ENCODE measurements around the gene NNAT.
"Not testable (repeated sequence)": the region's sequence is repeated elsewhere in the genome, so short reads cannot be mapped to it uniquely, and the experiment has no call there.

The NNAT gene

GRCh38 chr20:37524859-37525708 lies 4.0 kb downstream of the NNAT start:
- no peak for DNase-seq

GRCh38 chr20:37525810-37526209 lies 4.8 kb downstream of the NNAT start:
- DNase-seq, result no peak

GRCh38 chr20:37526238-37526838 lies 5.3 kb downstream of the NNAT start:
- no peak for DNase-seq

GRCh38 chr20:37526839-37527637 lies 6.0 kb downstream of the NNAT start:
- DNase-seq, result no peak

- DNase-seq, result peak; percentile 51
Measured at GRCh38 chr20:37527638-37528445, 6.8 kb downstream of the NNAT start, which contains the start of gene BLCAP. Gene BLCAP, minus strand, starts transcription at chr20:37527876. Its CDS starts 8,702 bp downstream, at chr20:37519174.

GRCh38 chr20:37528446-37529213 lies 7.6 kb downstream of the NNAT start:
- DNase-seq, result no peak

GRCh38 chr20:37529214-37529967 lies 8.3 kb downstream of the NNAT start:
- no peak for DNase-seq

GRCh38 chr20:37529968-37530600 lies 9.0 kb downstream of the NNAT start:
- no peak for DNase-seq

GRCh38 chr20:37530696-37531095 lies 9.6 kb downstream of the NNAT start:
- DNase-seq, result no peak

- no peak for DNase-seq
Measured at GRCh38 chr20:37531856-37532255, 10.8 kb downstream of the NNAT start.

GRCh38 chr20:37533154-37533715 lies 12.2 kb downstream of the NNAT start:
- no peak for DNase-seq

GRCh38 chr20:37534401-37535157 lies 13.5 kb downstream of the NNAT start:
- DNase-seq, result peak; percentile 25

GRCh38 chr20:37535443-37536132 lies 14.5 kb downstream of the NNAT start:
- no peak for DNase-seq

GRCh38 chr20:37537505-37537904 lies 16.5 kb downstream of the NNAT start:
- no peak for DNase-seq

- DNase-seq, result no peak
Measured at GRCh38 chr20:37538003-37538402, 17.0 kb downstream of the NNAT start.

- DNase-seq, result no peak
Measured at GRCh38 chr20:37539424-37539823, 18.4 kb downstream of the NNAT start.

- no peak for DNase-seq
Measured at GRCh38 chr20:37540001-37540400, 19.0 kb downstream of the NNAT start.

- not testable (repeated sequence) for DNase-seq
Measured at GRCh38 chr20:37540838-37541237, 19.8 kb downstream of the NNAT start.

- no peak for DNase-seq
Measured at GRCh38 chr20:37541326-37541725, 20.3 kb downstream of the NNAT start.
